Breast epithelium (tissue), 4 donors: ENCODE measurements around the gene NMU. TPM values are rescaled to one million over a fixed set of nuclear protein-coding genes. Genes with fewer than 3 reads are reported as not detected.

Experiments
- DNase-seq, 2 donors: peaks; one replicate each; pipeline ENCODE4 v3.0.0-alpha.2; 2019; ENCODE audit warnings: low spot score in 2 of 2
- H3K27ac ChIP-seq, 2 donors: fragments of 200-600 bp; sonication (generic) in 1 of 2; one replicate each; pipeline ENCODE4 v1.5.1; 2016 to 2019; ENCODE audit warnings: mild to moderate bottlenecking in 1 of 2
- H3K27me3 ChIP-seq, 2 donors: fragments of 200-600 bp; sonication (generic) in 1 of 2; one replicate each; pipeline versions ENCODE4 v1.5.1 to v1.6.0; 2017 to 2019; ENCODE audit warnings: control low read depth in 1 of 2, mild to moderate bottlenecking in 1 of 2
- H3K36me3 ChIP-seq: fragments of 200-600 bp; one replicate; pipeline ENCODE4 v1.5.1; 2019
- H3K4me1 ChIP-seq, 2 donors: fragments of 200-600 bp; sonication (generic); one replicate each; pipeline ENCODE4 v1.5.1; 2016 to 2019; ENCODE audit warnings: control low read depth in 1 of 2
- H3K4me3 ChIP-seq, 3 donors: fragments of 200-600 bp; sonication (generic); 1 replicate in 2 of 3; 2 replicates in 1 of 3; pipeline ENCODE4 v1.5.1; 2016 to 2019; ENCODE audit warnings: mild to moderate bottlenecking in 3 of 3, moderate library complexity in 2 of 3
- H3K9me3 ChIP-seq, 2 donors: fragments of 200-600 bp; sonication (generic) in 1 of 2; one replicate each; pipeline ENCODE4 v1.5.1; 2016 to 2019; ENCODE audit warnings: control low read depth in 1 of 2
- CTCF ChIP-seq, 3 donors: fragments of 450-650 bp; IDR thresholded peaks; one replicate each; pipeline ENCODE4 v1.5.1; 2016 to 2017; ENCODE audit warnings: antibody characterized with exemption in 3 of 3, mild to moderate bottlenecking in 3 of 3, moderate library complexity in 3 of 3
- POLR2A ChIP-seq: fragments of 450-650 bp; IDR thresholded peaks from one replicate; pipeline ENCODE4 v1.6.1; 2016; ENCODE audit warnings: antibody characterized with exemption, mild to moderate bottlenecking, moderate library complexity
- POLR2AphosphoS5 ChIP-seq, 3 donors: sonication (generic); formaldehyde crosslinking; IDR thresholded peaks; one replicate each; pipeline ENCODE4 v1.6.1; 2017; ENCODE audit warnings: antibody characterized with exemption in 3 of 3
- intact Hi-C: fragments of 100-400 bp; cut with DNase I; formaldehyde crosslinking; loops from one replicate; pipeline ENCODE4 v1.15.1; 2023; ENCODE audit warnings: low total_unique reads
- total RNA-seq, 3 donors: library from RNA; depleted of rRNA; stranded (reverse); fragments of >200 nt; gene quantifications; one replicate each; pipeline ENCODE4 v1.1.0, GENCODE V29; 2016

NMU gene
- total RNA-seq, 3 donors from 2014 or later, result not detected

- no peak for TF ChIP-seq POLR2A
- no peak for TF ChIP-seq CTCF (IDR thresholded peaks at IDR 0.05)
- peak in 2 of 3 donors; percentile 13 to 21 for TF ChIP-seq POLR2AphosphoS5 (IDR thresholded peaks at IDR 0.05)
- H3K27me3 ChIP-seq, result no peaks in the 10 kb centered on the region
- H3K4me3 ChIP-seq, result peak overlapping the region; percentile 75 to 98 (median 96)
- intact Hi-C loops, result no loop called here
- DNase-seq, result peak; percentile 50 to 66
- H3K9me3 ChIP-seq, result no peaks in the 10 kb centered on the region
- H3K27ac ChIP-seq, result peak overlapping the region; percentile 98
- no peaks in the 10 kb centered on the region for H3K4me1 ChIP-seq
- no peaks in the 10 kb centered on the region for H3K36me3 ChIP-seq
Measured at GRCh38 chr4:55545641-55546505, 90.2 kb downstream of the NMU start.

Other genes with a start within 250 kb of the NMU start
- gene TMEM165, start 240.3 kb downstream of the NMU start, total RNA-seq, result 100 to 1,000 TPM; 165 to 386 (median 204) TPM
- 10 to 100 TPM; 29.8 to 32.2 (median 30.2) TPM for gene CLOCK, start 89.4 kb downstream of the NMU start, total RNA-seq
- not detected for gene PDCL2, start 44.1 kb downstream of the NMU start, total RNA-seq
- not detected for gene EXOC1L, start 183.5 kb upstream of the NMU start, total RNA-seq
- gene EXOC1, start 217.3 kb upstream of the NMU start, total RNA-seq, result 10 to 100 TPM; 37.4 to 54.4 (median 45.6) TPM